NB4 (cell line): ENCODE results near the gene ZBTB20.

Source experiments
- DNase-seq: peaks from one replicate; pipeline ENCODE4 v3.0.0; 2010; ENCODE audit warnings: low read depth
- H3K4me3 ChIP-seq: one replicate; pipeline ENCODE4 v1.5.1; 2011; ENCODE audit warnings: mild to moderate bottlenecking, low read depth, low read length, moderate library complexity
- CTCF ChIP-seq: IDR thresholded peaks from one replicate; pipeline ENCODE4 v1.5.1; 2012; ENCODE audit warnings: low read depth, low read length
- MAX ChIP-seq: IDR thresholded peaks from 2 replicates; pipeline ENCODE4 v1.6.1; 2011; ENCODE audit warnings: low read depth, low read length
- MYC ChIP-seq: IDR thresholded peaks from 2 replicates; pipeline ENCODE4 v1.6.1; 2011; ENCODE audit warnings: low read depth, low read length
- POLR2A ChIP-seq: IDR thresholded peaks from 2 replicates; pipeline ENCODE4 v1.6.1; 2011; ENCODE audit warnings: mild to moderate bottlenecking; ENCODE audit not compliant: insufficient read length; ENCODE audit errors: extremely low read depth

Gene ZBTB20

GRCh38 chr3:114590309-114591047, 556.6 kb downstream of the ZBTB20 start:
- TF ChIP-seq MYC (no peak), CTCF (no peak), POLR2A (no peak), MAX (no peak)
- H3K4me3 ChIP-seq, result no peak overlapping the region
- DNase-seq, result no peak

GRCh38 chr3:114587986-114588385, 559.1 kb downstream of the ZBTB20 start:
- no peak overlapping the region for H3K4me3 ChIP-seq
- TF ChIP-seq POLR2A, result no peak
- no peak for TF ChIP-seq CTCF
- TF ChIP-seq MYC, result no peak
- DNase-seq, result no peak

DNA sequence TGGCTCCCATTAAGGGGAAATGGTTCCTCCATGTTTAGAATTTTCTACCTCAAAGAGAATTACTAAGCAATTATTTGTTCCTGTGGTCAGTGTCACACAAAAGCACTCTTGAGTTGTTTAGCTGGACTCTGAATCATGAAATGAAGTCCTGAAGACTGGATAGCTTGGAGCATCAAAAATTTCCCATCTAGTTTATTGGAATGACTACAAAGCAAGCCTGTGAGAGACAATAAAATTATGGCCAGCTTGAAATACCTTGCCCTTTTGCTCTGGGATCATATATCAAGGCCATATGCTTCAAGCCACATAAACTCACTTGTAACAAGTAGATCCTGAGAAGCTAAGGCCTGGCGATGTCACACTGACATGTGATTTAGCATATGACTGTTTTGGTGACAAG, 561.0 kb downstream of the ZBTB20 start:
- no peak overlapping the region for H3K4me3 ChIP-seq
- no peak for DNase-seq
- TF ChIP-seq MAX, result no peak
- no peak for TF ChIP-seq MYC

- no peak for DNase-seq
- TF ChIP-seq CTCF, result no peak
- TF ChIP-seq POLR2A, result no peak
- TF ChIP-seq MAX, result no peak
- TF ChIP-seq MYC, result no peak
- H3K4me3 ChIP-seq, result no peak overlapping the region
These were observed 561.4 kb downstream of the ZBTB20 start for GRCh38 chr3:114585687-114586086.

GRCh38 chr3:114584734-114585371, 562.2 kb downstream of the ZBTB20 start:
- H3K4me3 ChIP-seq, result no peak overlapping the region
- TF ChIP-seq MYC (no peak), POLR2A (no peak), MAX (no peak), CTCF (no peak)
- DNase-seq, result no peak

DNA sequence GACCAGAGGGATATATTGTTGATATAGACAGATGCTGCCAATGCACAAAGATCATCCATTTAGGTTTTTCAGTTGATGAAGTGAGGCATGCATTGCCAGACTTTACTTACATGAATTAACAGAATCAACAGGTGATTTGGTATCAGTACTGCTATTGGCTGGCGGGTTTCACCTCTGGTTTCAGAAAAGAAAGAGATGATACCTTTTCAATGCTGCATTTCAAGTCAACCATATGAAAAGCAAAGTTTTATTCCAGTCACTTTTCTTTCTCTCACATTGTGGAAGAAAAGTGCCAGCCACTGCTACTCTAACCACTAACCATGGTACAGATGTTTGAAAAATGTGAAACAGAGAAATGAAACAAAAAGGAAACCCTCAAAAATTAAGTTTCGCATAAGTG, 564.2 kb downstream of the ZBTB20 start:
- no peak for DNase-seq
- H3K4me3 ChIP-seq, result no peak overlapping the region
- TF ChIP-seq CTCF, result no peak
- TF ChIP-seq MAX, result no peak
- no peak for TF ChIP-seq MYC
- no peak for TF ChIP-seq POLR2A
